Measurements from ENCODE around the gene VWF.

- TF ChIP-seq EZH2 (IDR thresholded peaks at IDR 0.05; ENCODE audit: borderline replicate concordance, low read length) (no peak), CTCF (conservative IDR thresholded peaks at IDR 0.05 in 1 of 2, IDR thresholded peaks at IDR 0.05 in 1 of 2; ENCODE audit: extremely low read depth in 1 of 2, insufficient read depth in 1 of 2, low read depth in 1 of 2, low read length in 2 of 2) (no peak)
Measured at GRCh38 chr12:5900076-5900475, 224.4 kb downstream of the VWF start.
